T-helper 17 cell (primary cell): ENCODE data around the gene PARD3. TPM values are rescaled to one million over a fixed set of nuclear protein-coding genes. Genes with fewer than 3 reads are reported as not detected.
"Not testable (repeated sequence)": the region's sequence is repeated elsewhere in the genome, so short reads cannot be mapped to it uniquely, and the experiment has no call there.

Source experiments
- ATAC-seq: fragments of 150-1000 bp; cut with Tn5 transposase; 2 replicates; pipeline ENCODE4 v1.10.0; 2021; ENCODE audit warnings: mild to moderate bottlenecking, moderate library complexity
- DNase-seq, 3 donors: peaks; one replicate each; pipeline versions ENCODE4 v3.0.0 to v3.0.0-alpha.2; 2020 to 2021
- H3K9me3 ChIP-seq: one replicate; pipeline ENCODE4 v1.7.0; 2013; ENCODE audit warnings: low read length, mild to moderate bottlenecking; ENCODE audit not compliant: control insufficient read depth, poor library complexity, severe bottlenecking
- H3K27ac Mint-ChIP-seq: one replicate; pipeline ENCODE4 v1.8.0; 2022; ENCODE audit warnings: mild to moderate bottlenecking, moderate library complexity, mixed read lengths
- H3K27me3 Mint-ChIP-seq: one replicate; pipeline ENCODE4 v1.8.0; 2022; ENCODE audit warnings: mixed read lengths
- H3K36me3 Mint-ChIP-seq: one replicate; pipeline ENCODE4 v1.8.0; 2022; ENCODE audit warnings: low read depth, mixed read lengths
- H3K4me1 Mint-ChIP-seq: one replicate; pipeline ENCODE4 v1.8.0; 2022; ENCODE audit warnings: mild to moderate bottlenecking, mixed read lengths
- H3K4me3 Mint-ChIP-seq: one replicate; pipeline ENCODE4 v1.8.0; 2022; ENCODE audit warnings: mild to moderate bottlenecking, moderate library complexity, mixed read lengths
- total RNA-seq, 4 donors: library from RNA in 2 of 4; stranded (reverse) in 2 of 4; gene quantifications; one replicate each; pipeline ENCODE4 v1.2.3 and lab custom pipeline; 2022 to 2026

Gene PARD3
- total RNA-seq = 1 to 10 TPM in 1 of 2 donors, under 1 TPM in 1; 0.32 to 8.2 TPM
- 0.15 to 1.0 reads per million in 2 donors for total RNA-seq (lab: John Stamatoyannopoulos, UW)

GRCh38 chr10:34815185-34816084 lies at the start of gene PARD3:
Gene PARD3 (minus strand): TSS chr10:34815296. CDS start chr10:34814995, 301 bp downstream.
- DNase-seq = no peak
- no peak for ATAC-seq
- peaks cover 72% of the 10 kb centered on the region for H3K27me3 Mint-ChIP-seq
- H3K4me3 Mint-ChIP-seq = peak within 1 kb of the TSS; percentile 73
- no peaks in the 10 kb centered on the region for H3K9me3 ChIP-seq
- peaks cover 2% of the 10 kb centered on the region for H3K36me3 Mint-ChIP-seq
- H3K27ac Mint-ChIP-seq = no peak within 1 kb of the TSS
- peaks cover 5% of the 10 kb centered on the region for H3K4me1 Mint-ChIP-seq

- no peak overlapping the region for H3K27ac Mint-ChIP-seq
- no peaks in the 10 kb centered on the region for H3K36me3 Mint-ChIP-seq
- DNase-seq (no peak), ATAC-seq (no peak)
- H3K9me3 ChIP-seq = no peaks in the 10 kb centered on the region
- H3K4me3 Mint-ChIP-seq = no peak overlapping the region
- H3K27me3 Mint-ChIP-seq = peaks cover 25% of the 10 kb centered on the region
- H3K4me1 Mint-ChIP-seq = no peaks in the 10 kb centered on the region
Observed at GRCh38 chr10:34864149-34865067, 49.3 kb upstream of the PARD3 start.

GRCh38 chr10:34862892-34863291 lies 47.8 kb upstream of the PARD3 start:
- ATAC-seq (no peak), DNase-seq (no peak)
- H3K9me3 ChIP-seq = no peaks in the 10 kb centered on the region
- Mint-ChIP-seq H3K4me1 (no peaks in the 10 kb centered on the region), H3K36me3 (no peaks in the 10 kb centered on the region), H3K27ac (no peak overlapping the region), H3K27me3 (peaks cover 27% of the 10 kb centered on the region), H3K4me3 (no peak overlapping the region)

GRCh38 chr10:34861293-34862021 lies 46.4 kb upstream of the PARD3 start:
- Mint-ChIP-seq H3K36me3 (no peaks in the 10 kb centered on the region), H3K4me1 (no peaks in the 10 kb centered on the region), H3K4me3 (no peak overlapping the region), H3K27me3 (peaks cover 31% of the 10 kb centered on the region), H3K27ac (no peak overlapping the region)
- ATAC-seq (no peak), DNase-seq (no peak)
- no peaks in the 10 kb centered on the region for H3K9me3 ChIP-seq

- no peaks in the 10 kb centered on the region for H3K9me3 ChIP-seq
- DNase-seq (no peak), ATAC-seq (no peak)
- Mint-ChIP-seq H3K27ac (no peak overlapping the region), H3K27me3 (peaks cover 25% of the 10 kb centered on the region), H3K4me3 (no peak overlapping the region), H3K4me1 (no peaks in the 10 kb centered on the region), H3K36me3 (no peaks in the 10 kb centered on the region)
Observed at GRCh38 chr10:34859170-34859569, 44.1 kb upstream of the PARD3 start.

GRCh38 chr10:34858003-34858402 lies 42.9 kb upstream of the PARD3 start:
- H3K27me3 Mint-ChIP-seq = peaks cover 24% of the 10 kb centered on the region
- no peak overlapping the region for H3K4me3 Mint-ChIP-seq
- no peaks in the 10 kb centered on the region for H3K9me3 ChIP-seq
- ATAC-seq (no peak), DNase-seq (no peak)
- no peak overlapping the region for H3K27ac Mint-ChIP-seq
- no peaks in the 10 kb centered on the region for H3K4me1 Mint-ChIP-seq
- H3K36me3 Mint-ChIP-seq = no peaks in the 10 kb centered on the region

GRCh38 chr10:34854147-34854601 lies 39.1 kb upstream of the PARD3 start:
- Mint-ChIP-seq H3K27me3 (peaks cover 24% of the 10 kb centered on the region), H3K36me3 (no peaks in the 10 kb centered on the region), H3K4me3 (no peak overlapping the region), H3K27ac (no peak overlapping the region), H3K4me1 (no peaks in the 10 kb centered on the region)
- ATAC-seq (no peak), DNase-seq (no peak)
- no peaks in the 10 kb centered on the region for H3K9me3 ChIP-seq

- DNase-seq = no peak
- Mint-ChIP-seq H3K4me1 (no peaks in the 10 kb centered on the region), H3K4me3 (no peak overlapping the region), H3K36me3 (no peaks in the 10 kb centered on the region), H3K27me3 (peaks cover 19% of the 10 kb centered on the region), H3K27ac (no peak overlapping the region)
- no peak for ATAC-seq
- H3K9me3 ChIP-seq = no peaks in the 10 kb centered on the region
Observed at GRCh38 chr10:34853357-34853756, 38.3 kb upstream of the PARD3 start.

- Mint-ChIP-seq H3K27ac (no peak overlapping the region), H3K27me3 (no peaks in the 10 kb centered on the region), H3K4me3 (no peak overlapping the region), H3K4me1 (no peaks in the 10 kb centered on the region), H3K36me3 (no peaks in the 10 kb centered on the region)
- ATAC-seq = no peak
- H3K9me3 ChIP-seq = no peaks in the 10 kb centered on the region
- no peak for DNase-seq
Observed at GRCh38 chr10:34850558-34850957, 35.5 kb upstream of the PARD3 start.

- Mint-ChIP-seq H3K27ac (no peak overlapping the region), H3K4me3 (no peak overlapping the region), H3K36me3 (no peaks in the 10 kb centered on the region), H3K4me1 (no peaks in the 10 kb centered on the region), H3K27me3 (no peaks in the 10 kb centered on the region)
- no peaks in the 10 kb centered on the region for H3K9me3 ChIP-seq
- no peak for ATAC-seq
- DNase-seq = no peak
Observed at GRCh38 chr10:34850036-34850435, 34.9 kb upstream of the PARD3 start.

GRCh38 chr10:34845070-34845469 lies 30.0 kb upstream of the PARD3 start:
- ATAC-seq (no peak), DNase-seq (no peak)
- H3K4me1 Mint-ChIP-seq = no peaks in the 10 kb centered on the region
- no peaks in the 10 kb centered on the region for H3K9me3 ChIP-seq
- H3K4me3 Mint-ChIP-seq = no peak overlapping the region
- H3K36me3 Mint-ChIP-seq = no peaks in the 10 kb centered on the region
- no peak overlapping the region for H3K27ac Mint-ChIP-seq
- H3K27me3 Mint-ChIP-seq = peaks cover 37% of the 10 kb centered on the region

GRCh38 chr10:34844448-34844847 lies 29.4 kb upstream of the PARD3 start:
- Mint-ChIP-seq H3K4me1 (no peaks in the 10 kb centered on the region), H3K4me3 (no peak overlapping the region), H3K27me3 (peaks cover 37% of the 10 kb centered on the region), H3K36me3 (no peaks in the 10 kb centered on the region), H3K27ac (no peak overlapping the region)
- no peak for ATAC-seq
- no peak for DNase-seq
- no peaks in the 10 kb centered on the region for H3K9me3 ChIP-seq

GRCh38 chr10:34843470-34843869 lies 28.4 kb upstream of the PARD3 start:
- H3K4me3 Mint-ChIP-seq, ATAC-seq, H3K36me3 Mint-ChIP-seq, H3K9me3 ChIP-seq, H3K4me1 Mint-ChIP-seq, H3K27ac Mint-ChIP-seq, DNase-seq: not testable (repeated sequence)
- H3K27me3 Mint-ChIP-seq = peaks cover 37% of the 10 kb centered on the region
